ENCODE measurements around the gene ATG7.
"Not testable (repeated sequence)": the region's sequence is repeated elsewhere in the genome, so short reads cannot be mapped to it uniquely, and the experiment has no call there.

Gene ATG7

DNA sequence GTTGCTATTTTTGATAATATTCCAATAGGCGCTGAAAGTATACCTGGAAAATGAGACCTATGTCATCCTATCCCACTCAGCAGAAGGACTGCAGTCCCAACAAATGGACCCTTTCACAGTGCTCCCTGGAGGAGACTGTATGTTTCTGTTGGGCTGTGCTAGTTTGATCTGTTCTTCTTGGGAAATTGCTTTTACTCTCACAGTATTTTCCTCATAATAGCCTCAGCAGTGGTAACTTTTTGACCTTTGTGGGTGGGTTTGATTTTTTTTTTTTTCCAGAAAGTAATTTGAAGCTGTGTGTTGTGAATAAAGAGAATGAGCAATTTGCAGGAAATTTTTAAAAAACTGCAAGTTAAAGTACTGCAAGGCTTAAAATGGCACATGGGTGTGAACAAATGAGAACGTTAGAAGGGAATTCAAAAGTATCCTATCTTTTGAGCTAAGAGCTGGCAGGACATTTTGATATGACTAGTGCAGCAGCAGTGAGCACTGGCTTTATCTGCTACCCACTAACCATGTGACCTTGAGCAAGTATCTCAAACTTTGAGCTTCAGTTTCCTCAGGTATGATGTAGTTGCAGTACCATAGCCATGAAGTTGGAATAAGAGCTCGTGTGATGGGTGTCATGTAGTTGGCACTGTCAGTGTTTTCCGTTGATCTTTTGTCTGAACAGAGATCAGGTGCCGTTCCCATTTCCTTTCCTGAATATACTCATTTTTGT is 118.4 kb downstream of the ATG7 start:
- ATAC-seq (replicated peaks; ENCODE audit: extremely low read depth, poor library complexity, severe bottlenecking) (no peak), DNase-seq (ENCODE audit: low spot score in 2 of 2) (no peak)
- Mint-ChIP-seq H3K4me1 (peaks cover 23% of the 10 kb centered on the region), H3K9me3 (no peaks in the 10 kb centered on the region), H3K4me3 (no peak overlapping the region), H3K36me3 (ENCODE audit: insufficient read depth) (peaks cover 6% of the 10 kb centered on the region), H3K27me3 (no peaks in the 10 kb centered on the region), H3K27ac (ENCODE audit: low read depth) (no peak overlapping the region)

DNA sequence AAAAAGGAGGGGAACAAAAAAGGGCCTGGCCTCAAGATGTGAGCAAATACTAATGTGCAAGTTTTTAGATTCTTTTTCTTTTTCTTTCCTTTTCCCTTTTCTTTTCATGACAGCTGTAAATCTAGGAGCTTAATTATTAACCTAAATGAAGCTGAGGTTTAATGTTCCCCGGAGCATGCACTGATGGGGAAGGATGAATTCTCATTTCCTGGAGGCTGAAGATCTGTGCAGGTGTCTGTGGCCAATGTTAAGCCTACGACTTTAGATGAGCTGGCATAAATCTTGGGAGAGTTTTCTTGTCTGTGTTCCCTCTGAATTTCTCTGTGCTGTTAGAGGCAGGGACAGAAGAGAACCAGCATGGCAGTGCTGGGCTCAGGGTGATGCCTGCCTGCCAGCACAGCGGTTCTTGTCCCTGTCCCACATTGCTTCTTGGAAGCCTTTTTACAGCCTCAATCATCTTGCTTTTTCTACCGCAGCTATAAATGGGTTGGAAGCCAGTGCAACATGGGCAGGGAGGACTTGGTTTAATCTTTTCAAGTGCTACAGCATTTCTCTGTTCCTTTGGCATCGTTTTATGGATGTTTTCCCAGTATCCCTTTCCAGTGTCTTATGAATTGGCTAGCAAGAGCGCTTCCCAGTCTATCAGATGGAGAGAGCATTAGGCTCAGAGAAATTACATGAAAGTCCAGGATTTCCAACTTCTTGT is 119.1 kb downstream of the ATG7 start:
- Mint-ChIP-seq H3K4me3 (no peak overlapping the region), H3K27ac (ENCODE audit: low read depth) (no peak overlapping the region), H3K9me3 (no peaks in the 10 kb centered on the region), H3K36me3 (ENCODE audit: insufficient read depth) (peaks cover 6% of the 10 kb centered on the region), H3K27me3 (no peaks in the 10 kb centered on the region), H3K4me1 (peaks cover 23% of the 10 kb centered on the region)
- no peak for DNase-seq (ENCODE audit: low spot score in 2 of 2)
- no peak for ATAC-seq (replicated peaks; ENCODE audit: extremely low read depth, poor library complexity, severe bottlenecking)

DNA sequence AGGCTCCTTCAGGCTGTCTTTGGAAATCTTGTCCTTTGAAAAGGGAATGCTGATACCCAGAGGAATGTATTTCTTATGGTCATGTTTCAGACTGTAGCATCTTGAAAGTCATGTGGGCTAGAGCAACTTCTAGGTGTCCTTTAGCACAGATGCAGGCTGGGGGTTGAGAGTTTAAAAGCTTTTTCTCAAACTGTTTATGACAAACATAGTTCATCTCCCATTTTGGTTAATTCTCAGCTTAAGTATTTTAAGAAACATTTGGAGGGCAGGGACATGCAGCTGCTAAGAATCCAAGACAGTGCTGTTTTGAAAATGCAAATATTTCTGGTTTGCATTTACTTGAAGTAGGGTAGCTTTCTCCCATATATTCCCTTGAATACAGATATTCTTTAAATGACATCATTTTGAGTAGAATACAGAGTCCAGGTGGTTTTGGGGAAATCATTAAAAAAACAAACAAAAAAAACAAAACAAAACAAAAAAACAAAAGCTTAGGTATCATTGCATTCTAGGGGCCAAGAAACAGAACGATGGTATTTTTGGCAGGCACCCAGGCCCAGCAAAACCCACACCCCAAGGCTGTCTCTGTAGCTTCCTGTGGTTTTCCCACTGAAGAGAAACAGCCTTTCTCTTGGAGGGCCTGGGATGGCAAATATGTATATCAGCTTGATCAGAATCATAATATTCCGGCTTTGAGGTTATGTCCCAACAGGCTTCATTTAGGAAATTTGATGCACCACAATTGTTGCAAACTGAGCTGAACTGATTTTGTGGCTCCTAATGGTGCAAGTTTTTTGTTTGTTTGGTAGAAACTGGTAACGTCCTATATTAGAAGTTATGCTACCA is 120.0 kb downstream of the ATG7 start:
- peaks cover 6% of the 10 kb centered on the region for H3K36me3 Mint-ChIP-seq (ENCODE audit: insufficient read depth)
- H3K4me1 Mint-ChIP-seq = peaks cover 23% of the 10 kb centered on the region
- no peak for DNase-seq (ENCODE audit: low spot score in 2 of 2)
- no peaks in the 10 kb centered on the region for H3K27me3 Mint-ChIP-seq
- H3K4me3 Mint-ChIP-seq = no peak overlapping the region
- no peaks in the 10 kb centered on the region for H3K9me3 Mint-ChIP-seq
- ATAC-seq (replicated peaks; ENCODE audit: extremely low read depth, poor library complexity, severe bottlenecking) = no peak
- no peak overlapping the region for H3K27ac Mint-ChIP-seq (ENCODE audit: low read depth)

DNA sequence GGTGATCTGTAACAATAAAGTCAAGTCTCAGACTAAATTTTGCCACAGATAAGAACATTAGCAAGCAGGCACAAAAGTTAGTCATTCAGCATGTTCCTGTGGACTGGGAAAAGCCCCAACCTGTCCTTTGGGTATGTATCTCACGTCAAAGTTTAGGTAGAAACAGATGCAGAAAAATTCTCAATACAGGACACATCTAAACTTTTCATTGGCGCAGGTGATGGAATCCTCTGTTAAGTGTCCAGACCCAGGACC is 120.6 kb downstream of the ATG7 start:
- no peak overlapping the region for H3K27ac Mint-ChIP-seq (ENCODE audit: low read depth)
- H3K36me3 Mint-ChIP-seq (ENCODE audit: insufficient read depth) = peaks cover 6% of the 10 kb centered on the region
- no peak overlapping the region for H3K4me3 Mint-ChIP-seq
- ATAC-seq (replicated peaks; ENCODE audit: extremely low read depth, poor library complexity, severe bottlenecking) (no peak), DNase-seq (ENCODE audit: low spot score in 2 of 2) (no peak)
- no peaks in the 10 kb centered on the region for H3K27me3 Mint-ChIP-seq
- H3K4me1 Mint-ChIP-seq = peaks cover 23% of the 10 kb centered on the region
- H3K9me3 Mint-ChIP-seq = no peaks in the 10 kb centered on the region

DNA sequence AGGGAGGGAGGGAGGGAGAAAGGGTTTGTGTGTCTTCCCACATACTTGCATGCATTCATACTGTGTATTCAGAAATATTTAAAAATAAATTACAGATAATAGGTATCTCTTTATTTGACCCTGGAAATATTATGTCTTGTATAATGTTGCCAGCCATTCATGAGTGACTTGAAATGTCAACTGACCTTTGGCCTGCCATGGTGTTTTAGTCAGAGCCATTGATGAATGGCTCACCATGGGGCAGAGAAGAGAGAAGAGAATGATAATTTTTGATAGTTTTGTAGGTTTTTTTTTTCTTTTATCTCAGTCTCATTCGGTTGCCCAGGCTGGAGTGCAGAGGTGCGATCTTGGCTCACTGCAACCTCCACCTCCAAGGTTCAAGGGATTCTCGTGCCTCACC is 121.2 kb downstream of the ATG7 start:
- H3K36me3 Mint-ChIP-seq (ENCODE audit: insufficient read depth) = peaks cover 6% of the 10 kb centered on the region
- DNase-seq (ENCODE audit: low spot score in 2 of 2) (no peak), ATAC-seq (replicated peaks; ENCODE audit: extremely low read depth, poor library complexity, severe bottlenecking) (no peak)
- peaks cover 23% of the 10 kb centered on the region for H3K4me1 Mint-ChIP-seq
- no peak overlapping the region for H3K27ac Mint-ChIP-seq (ENCODE audit: low read depth)
- no peaks in the 10 kb centered on the region for H3K27me3 Mint-ChIP-seq
- no peaks in the 10 kb centered on the region for H3K9me3 Mint-ChIP-seq
- no peak overlapping the region for H3K4me3 Mint-ChIP-seq

GRCh38 chr3:11394392-11394791 is 122.2 kb downstream of the ATG7 start:
- no peak overlapping the region for H3K4me3 Mint-ChIP-seq
- DNase-seq (ENCODE audit: low spot score in 2 of 2) (no peak), ATAC-seq (replicated peaks; ENCODE audit: extremely low read depth, poor library complexity, severe bottlenecking) (no peak)
- no peaks in the 10 kb centered on the region for H3K9me3 Mint-ChIP-seq
- no peak overlapping the region for H3K27ac Mint-ChIP-seq (ENCODE audit: low read depth)
- H3K27me3 Mint-ChIP-seq = no peaks in the 10 kb centered on the region
- H3K36me3 Mint-ChIP-seq (ENCODE audit: insufficient read depth) = peaks cover 7% of the 10 kb centered on the region
- peaks cover 23% of the 10 kb centered on the region for H3K4me1 Mint-ChIP-seq

GRCh38 chr3:11400213-11400612 is 128.0 kb downstream of the ATG7 start:
- DNase-seq (ENCODE audit: low spot score in 2 of 2) = no peak
- no peak overlapping the region for H3K27ac Mint-ChIP-seq (ENCODE audit: low read depth)
- peaks cover 5% of the 10 kb centered on the region for H3K9me3 Mint-ChIP-seq
- H3K36me3 Mint-ChIP-seq (ENCODE audit: insufficient read depth) = peaks cover 3% of the 10 kb centered on the region
- no peak for ATAC-seq (replicated peaks; ENCODE audit: extremely low read depth, poor library complexity, severe bottlenecking)
- no peak overlapping the region for H3K4me3 Mint-ChIP-seq
- H3K27me3 Mint-ChIP-seq = no peaks in the 10 kb centered on the region
- H3K4me1 Mint-ChIP-seq = peaks cover 5% of the 10 kb centered on the region

- Mint-ChIP-seq H3K27me3 (no peaks in the 10 kb centered on the region), H3K4me1 (peaks cover 5% of the 10 kb centered on the region), H3K4me3 (no peak overlapping the region), H3K9me3 (peaks cover 5% of the 10 kb centered on the region), H3K27ac (ENCODE audit: low read depth) (no peak overlapping the region), H3K36me3 (ENCODE audit: insufficient read depth) (peaks cover 4% of the 10 kb centered on the region)
- DNase-seq (ENCODE audit: low spot score in 2 of 2) (no peak), ATAC-seq (replicated peaks; ENCODE audit: extremely low read depth, poor library complexity, severe bottlenecking) (no peak)
These were observed 129.2 kb downstream of the ATG7 start for GRCh38 chr3:11401434-11401833.

GRCh38 chr3:11405323-11405722 is 133.1 kb downstream of the ATG7 start:
- DNase-seq (ENCODE audit: low spot score in 2 of 2) = no peak
- H3K4me3 Mint-ChIP-seq = no peak overlapping the region
- no peak for ATAC-seq (replicated peaks; ENCODE audit: extremely low read depth, poor library complexity, severe bottlenecking)
- no peak overlapping the region for H3K27ac Mint-ChIP-seq (ENCODE audit: low read depth)
- H3K36me3 Mint-ChIP-seq (ENCODE audit: insufficient read depth) = peaks cover 4% of the 10 kb centered on the region
- no peaks in the 10 kb centered on the region for H3K27me3 Mint-ChIP-seq
- peaks cover 13% of the 10 kb centered on the region for H3K9me3 Mint-ChIP-seq
- peaks cover 5% of the 10 kb centered on the region for H3K4me1 Mint-ChIP-seq

DNA sequence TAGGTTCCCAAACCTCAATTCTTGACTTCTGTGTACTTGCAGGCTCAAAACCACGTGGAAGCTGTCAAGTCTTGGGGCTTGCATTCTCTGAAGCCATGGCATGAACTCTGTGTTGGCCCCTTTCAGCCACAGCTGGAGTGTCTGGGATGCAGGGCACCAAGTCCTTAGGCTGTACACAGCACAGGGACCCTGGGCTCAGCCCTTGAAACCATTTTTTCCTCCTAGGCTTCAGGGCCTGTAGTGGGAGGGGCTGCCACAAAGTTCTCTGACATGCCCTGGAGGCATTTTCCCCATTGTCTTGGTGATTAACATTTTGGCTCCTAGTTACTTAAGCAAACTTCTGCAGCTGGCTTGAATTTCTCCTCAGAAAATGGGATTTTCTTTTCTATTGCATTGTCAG is 135.4 kb downstream of the ATG7 start:
- no peaks in the 10 kb centered on the region for H3K27me3 Mint-ChIP-seq
- H3K4me3 Mint-ChIP-seq = no peak overlapping the region
- peaks cover 3% of the 10 kb centered on the region for H3K36me3 Mint-ChIP-seq (ENCODE audit: insufficient read depth)
- ATAC-seq (replicated peaks; ENCODE audit: extremely low read depth, poor library complexity, severe bottlenecking) (no peak), DNase-seq (ENCODE audit: low spot score in 2 of 2) (no peak)
- no peak overlapping the region for H3K27ac Mint-ChIP-seq (ENCODE audit: low read depth)
- peaks cover 13% of the 10 kb centered on the region for H3K9me3 Mint-ChIP-seq
- peaks cover 16% of the 10 kb centered on the region for H3K4me1 Mint-ChIP-seq

DNA sequence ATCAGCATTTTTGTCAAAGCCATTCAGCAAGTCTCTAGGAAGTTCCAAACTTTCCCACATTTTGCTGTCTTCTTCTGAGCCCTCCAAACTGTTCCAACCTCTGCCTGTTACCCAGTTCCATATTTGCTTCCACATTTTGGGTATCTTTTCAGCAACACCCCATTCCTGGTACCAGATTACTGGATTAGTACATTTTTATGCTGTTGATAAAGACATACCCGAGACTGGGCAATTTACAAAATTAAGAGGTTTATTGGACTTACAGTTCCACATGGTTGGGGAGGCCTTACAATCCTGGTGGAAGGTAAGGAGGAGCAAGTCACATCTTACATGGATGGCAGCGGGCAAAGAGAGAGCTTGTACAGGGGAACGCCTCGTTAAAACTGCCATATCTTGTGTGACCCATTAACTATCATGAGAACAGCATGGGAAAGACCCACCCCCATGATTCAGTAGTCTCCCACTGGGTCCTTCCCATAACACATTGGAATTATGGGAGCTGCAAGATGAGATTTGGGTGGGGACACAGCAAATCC is 136.2 kb downstream of the ATG7 start:
- not testable (repeated sequence) for H3K27ac Mint-ChIP-seq (ENCODE audit: low read depth); H3K36me3 Mint-ChIP-seq (ENCODE audit: insufficient read depth); H3K27me3 Mint-ChIP-seq; DNase-seq (ENCODE audit: low spot score in 2 of 2); ATAC-seq (replicated peaks; ENCODE audit: extremely low read depth, poor library complexity, severe bottlenecking); H3K4me3 Mint-ChIP-seq
- Mint-ChIP-seq H3K9me3 (peaks cover 13% of the 10 kb centered on the region), H3K4me1 (peaks cover 16% of the 10 kb centered on the region)

DNA sequence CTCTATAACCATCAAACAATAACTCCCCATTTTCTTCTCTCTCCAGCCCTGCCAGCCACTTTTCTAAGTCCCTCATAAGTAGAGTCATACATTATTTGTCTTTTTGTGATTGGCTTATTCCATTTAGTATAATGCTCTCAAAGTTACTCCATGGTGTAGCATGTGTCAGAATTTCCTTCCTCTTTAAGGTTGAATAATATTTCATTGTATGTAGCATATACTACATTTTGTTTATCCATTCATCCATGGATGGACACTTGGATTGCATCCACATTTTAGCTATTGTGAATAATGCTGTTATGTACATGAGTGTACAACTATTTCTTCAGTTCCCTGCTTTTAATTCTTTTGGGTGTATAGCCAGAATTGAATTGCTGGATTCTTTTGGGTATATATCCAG is 138.4 kb downstream of the ATG7 start:
- ATAC-seq (replicated peaks; ENCODE audit: extremely low read depth, poor library complexity, severe bottlenecking) (no peak), DNase-seq (ENCODE audit: low spot score in 2 of 2) (no peak)
- Mint-ChIP-seq H3K36me3 (ENCODE audit: insufficient read depth) (peaks cover 3% of the 10 kb centered on the region), H3K4me3 (no peak overlapping the region), H3K27ac (ENCODE audit: low read depth) (no peak overlapping the region), H3K27me3 (no peaks in the 10 kb centered on the region), H3K9me3 (peaks cover 9% of the 10 kb centered on the region), H3K4me1 (peaks cover 16% of the 10 kb centered on the region)
